HepG2 (cell line): Measurements from ENCODE around the gene CTSW. TPM values are rescaled to one million over a fixed set of nuclear protein-coding genes. Genes with fewer than 3 reads are reported as not detected.

ENCODE experiments used
- BCL6 ChIP-seq: IDR thresholded peaks from 2 replicates; pipeline ENCODE4 v1.6.1; 2016; ENCODE audit warnings: missing genetic modification reagents, missing compliant biosample characterization
- CHD2 ChIP-seq: IDR thresholded peaks from 2 replicates; pipeline ENCODE4 v1.6.1; 2011; ENCODE audit warnings: low read depth, low read length, improper control_type of control experiment
- DNMT3B ChIP-seq: conservative IDR thresholded peaks from 2 replicates; pipeline ENCODE4 v1.6.1; 2016; ENCODE audit warnings: missing biosample characterization, control low read depth
- E2F1 ChIP-seq: sonication (generic); formaldehyde crosslinking; IDR thresholded peaks from 2 replicates; pipeline ENCODE4 v1.5.0; 2020; ENCODE audit warnings: missing genetic modification reagents
- FOXJ3 ChIP-seq: sonication (generic); formaldehyde crosslinking; IDR thresholded peaks from 2 replicates; pipeline ENCODE4 v1.4.0; 2020; ENCODE audit warnings: missing genetic modification reagents, mild to moderate bottlenecking, borderline replicate concordance
- FOXP4 ChIP-seq: sonication (generic); formaldehyde crosslinking; IDR thresholded peaks from 2 replicates; pipeline ENCODE4 v1.4.0; 2020; ENCODE audit warnings: missing genetic modification reagents
- GLMP ChIP-seq: sonication (generic); formaldehyde crosslinking; IDR thresholded peaks from 2 replicates; pipeline ENCODE4 v1.9.0; 2021; ENCODE audit warnings: missing genetic modification reagents, mild to moderate bottlenecking, borderline replicate concordance
- HNRNPUL1 ChIP-seq: fragments of 200-400 bp; formaldehyde crosslinking; IDR thresholded peaks from 2 replicates; pipeline ENCODE4 v1.6.1; 2017; ENCODE audit warnings: low read depth, mild to moderate bottlenecking, low read length, moderate library complexity
- NR3C1 ChIP-seq: sonication (generic); formaldehyde crosslinking; IDR thresholded peaks from 2 replicates; pipeline ENCODE4 v1.4.0; 2020; ENCODE audit warnings: missing genetic modification reagents
- PLRG1 ChIP-seq: fragments of 450-650 bp; conservative IDR thresholded peaks from 2 replicates; pipeline ENCODE4 v1.6.1; 2016
- REPIN1 ChIP-seq: sonication (generic); formaldehyde crosslinking; IDR thresholded peaks from 2 replicates; pipeline ENCODE4 v1.8.0; 2022; ENCODE audit warnings: missing genetic modification reagents, low read depth, mild to moderate bottlenecking, borderline replicate concordance
- RFXANK ChIP-seq: IDR thresholded peaks from 2 replicates; pipeline ENCODE4 v1.6.1; 2016
- RORA ChIP-seq: sonication (generic); formaldehyde crosslinking; IDR thresholded peaks from 2 replicates; pipeline ENCODE4 v1.5.0; 2020; ENCODE audit warnings: mild to moderate bottlenecking, missing genetic modification reagents, moderate library complexity
- SSRP1 ChIP-seq: IDR thresholded peaks from 2 replicates; pipeline ENCODE4 v1.6.1; 2016; ENCODE audit warnings: control low read depth
- YEATS2 ChIP-seq: sonication (generic); formaldehyde crosslinking; IDR thresholded peaks from 2 replicates; pipeline ENCODE4 v1.4.0; 2020; ENCODE audit warnings: missing genetic modification reagents, borderline replicate concordance
- ZEB1 ChIP-seq: IDR thresholded peaks from 2 replicates; pipeline ENCODE4 v1.6.1; 2012; ENCODE audit warnings: mild to moderate bottlenecking, low read depth, inconsistent platforms; ENCODE audit not compliant: insufficient replicate concordance
- ZNF20 ChIP-seq: sonication (generic); formaldehyde crosslinking; IDR thresholded peaks from 2 replicates; pipeline ENCODE4 v1.4.0; 2020; ENCODE audit warnings: mild to moderate bottlenecking, moderate library complexity, missing genetic modification reagents
- ZNF326 ChIP-seq: sonication (generic); formaldehyde crosslinking; IDR thresholded peaks from 2 replicates; pipeline ENCODE4 v1.4.0; 2020; ENCODE audit warnings: missing genetic modification reagents, borderline replicate concordance
- ZNF569 ChIP-seq: sonication (generic); formaldehyde crosslinking; IDR thresholded peaks from 2 replicates; pipeline ENCODE4 v1.5.0; 2020; ENCODE audit warnings: mild to moderate bottlenecking, missing genetic modification reagents, moderate library complexity, borderline replicate concordance
- ZNF691 ChIP-seq: sonication (generic); formaldehyde crosslinking; IDR thresholded peaks from 2 replicates; pipeline ENCODE4 v1.4.0; 2020; ENCODE audit warnings: missing genetic modification reagents, low read depth, mild to moderate bottlenecking, borderline replicate concordance
- ZNF792 ChIP-seq: IDR thresholded peaks from 2 replicates; pipeline ENCODE4 v1.6.1; 2016
- polyA plus RNA-seq, 8 experiments: library from polyadenylated mRNA; depleted of rRNA in 3 of 8; stranded (reverse) in 7 of 8; unstranded in 1 of 8; fragments of >200 nt; fragmentation: Illumina TruSeq in 4 of 8; extraction: Trizol in 4 of 8; gene quantifications; 2 replicates each; pipeline versions ENCODE4 v1.2.1 to v1.2.3, GENCODE V29; 2011 to 2016; ENCODE audit warnings: low read depth in 4 of 8, missing spikeins in 1 of 8, mixed read lengths in 1 of 8; ENCODE audit not compliant: insufficient read depth in 1 of 8
- total RNA-seq, 5 experiments: library from RNA; depleted of rRNA; stranded (reverse); fragments of >200 nt; fragmentation: Illumina TruSeq; extraction: Trizol; gene quantifications; 2 replicates each; pipeline ENCODE4 v1.2.3, GENCODE V29; 2016; ENCODE audit warnings: low read depth in 1 of 5
- TF ChIP-seq, protein P1 (sequence below): sonication (generic); formaldehyde crosslinking; IDR thresholded peaks from 2 replicates; pipeline ENCODE4 v1.4.0; 2020; ENCODE audit warnings: missing genetic modification reagents, borderline replicate concordance
- TF ChIP-seq, protein P2 (sequence below): sonication (generic); formaldehyde crosslinking; IDR thresholded peaks from 2 replicates; pipeline ENCODE4 v1.4.0; 2020; ENCODE audit warnings: mild to moderate bottlenecking, low read depth, missing genetic modification reagents

Gene CTSW
- total and polyA plus RNA-seq, 2 of the 13 experiments (the other 11 are each of a cell fraction or from before 2014, with no cell fraction given) = 0.09 TPM; not detected in 1

GRCh38 chr11:65844231-65844872, 35.3 kb upstream of the CTSW start (continued):
- TF ChIP-seq FOXP4 (CRISPR knock-in tag) (peak; percentile 24; the same call in 1 of the 2 replicates), HNRNPUL1 (no peak), DNMT3B (CRISPR knock-in tag) (no peak), NR3C1 (no peak), ZNF20 (CRISPR knock-in tag) (no peak), E2F1 (CRISPR knock-in tag) (no peak), BCL6 (CRISPR knock-in tag) (peak; percentile 44; the same call in 1 of the 2 replicates), PLRG1 (no peak), CHD2 (no peak), ZNF792 (no peak), FOXJ3 (peak; percentile 39; the same call in 1 of the 2 replicates), ZNF569 (CRISPR knock-in tag) (no peak), SSRP1 (CRISPR knock-in tag) (no peak), RFXANK (CRISPR knock-in tag) (no peak), ZNF326 (CRISPR knock-in tag) (no peak), GLMP (no peak), YEATS2 (CRISPR knock-in tag) (no peak), ZEB1 (peak; percentile 0), ZNF691 (CRISPR knock-in tag) (no peak), RORA (no peak), REPIN1 (CRISPR knock-in tag) (no peak)
- TF ChIP-seq, protein P1, sequence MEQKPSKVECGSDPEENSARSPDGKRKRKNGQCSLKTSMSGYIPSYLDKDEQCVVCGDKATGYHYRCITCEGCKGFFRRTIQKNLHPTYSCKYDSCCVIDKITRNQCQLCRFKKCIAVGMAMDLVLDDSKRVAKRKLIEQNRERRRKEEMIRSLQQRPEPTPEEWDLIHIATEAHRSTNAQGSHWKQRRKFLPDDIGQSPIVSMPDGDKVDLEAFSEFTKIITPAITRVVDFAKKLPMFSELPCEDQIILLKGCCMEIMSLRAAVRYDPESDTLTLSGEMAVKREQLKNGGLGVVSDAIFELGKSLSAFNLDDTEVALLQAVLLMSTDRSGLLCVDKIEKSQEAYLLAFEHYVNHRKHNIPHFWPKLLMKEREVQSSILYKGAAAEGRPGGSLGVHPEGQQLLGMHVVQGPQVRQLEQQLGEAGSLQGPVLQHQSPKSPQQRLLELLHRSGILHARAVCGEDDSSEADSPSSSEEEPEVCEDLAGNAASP = no peak; the same call in 1 of the 2 replicates
- TF ChIP-seq, protein P2, sequence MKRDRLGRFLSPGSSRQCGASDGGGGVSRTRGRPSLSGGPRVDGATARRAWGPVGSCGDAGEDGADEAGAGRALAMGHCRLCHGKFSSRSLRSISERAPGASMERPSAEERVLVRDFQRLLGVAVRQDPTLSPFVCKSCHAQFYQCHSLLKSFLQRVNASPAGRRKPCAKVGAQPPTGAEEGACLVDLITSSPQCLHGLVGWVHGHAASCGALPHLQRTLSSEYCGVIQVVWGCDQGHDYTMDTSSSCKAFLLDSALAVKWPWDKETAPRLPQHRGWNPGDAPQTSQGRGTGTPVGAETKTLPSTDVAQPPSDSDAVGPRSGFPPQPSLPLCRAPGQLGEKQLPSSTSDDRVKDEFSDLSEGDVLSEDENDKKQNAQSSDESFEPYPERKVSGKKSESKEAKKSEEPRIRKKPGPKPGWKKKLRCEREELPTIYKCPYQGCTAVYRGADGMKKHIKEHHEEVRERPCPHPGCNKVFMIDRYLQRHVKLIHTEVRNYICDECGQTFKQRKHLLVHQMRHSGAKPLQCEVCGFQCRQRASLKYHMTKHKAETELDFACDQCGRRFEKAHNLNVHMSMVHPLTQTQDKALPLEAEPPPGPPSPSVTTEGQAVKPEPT = no peak
